Mammary epithelial cell (primary cell): ENCODE results near the gene TEX26.

Experiments used
- CTCF ChIP-seq, 2 donors: IDR thresholded peaks in 1 of 2; conservative IDR thresholded peaks in 1 of 2; 2 replicates each; pipeline ENCODE4 v1.5.1; 2011 to 2012; ENCODE audit warnings: inconsistent platforms in 2 of 2, low read length in 2 of 2, mild to moderate bottlenecking in 2 of 2, control low read depth in 1 of 2, low read depth in 1 of 2; ENCODE audit not compliant: insufficient read depth in 1 of 2; ENCODE audit errors: extremely low read depth in 1 of 2
- EZH2 ChIP-seq: IDR thresholded peaks from 2 replicates; pipeline ENCODE4 v1.6.1; 2012; ENCODE audit warnings: low read length, inconsistent platforms, borderline replicate concordance

- TF ChIP-seq CTCF (conservative IDR thresholded peaks at IDR 0.05 in 1 of 2, IDR thresholded peaks at IDR 0.05 in 1 of 2; ENCODE audit: extremely low read depth in 1 of 2, insufficient read depth in 1 of 2, low read depth in 1 of 2, low read length in 2 of 2) (no peak), EZH2 (no peak)
Observed at GRCh38 chr13:31016342-31017325, 84.2 kb downstream of the TEX26 start.
